AG09319 (cell line): Measurements from ENCODE around the gene CEP112.

ENCODE experiments used
- DNase-seq: peaks from one replicate; pipeline ENCODE4 v3.0.0-alpha.2; 2010; ENCODE audit warnings: low read depth; ENCODE audit errors: extremely low read depth
- CTCF ChIP-seq: IDR thresholded peaks from 2 replicates; pipeline ENCODE4 v1.5.1; 2011; ENCODE audit warnings: low read depth, mild to moderate bottlenecking, inconsistent platforms, low read length, moderate library complexity

CEP112 gene

GRCh38 chr17:65865715-65866425 lies 326.1 kb downstream of the CEP112 start:
- TF ChIP-seq CTCF: no peak
- DNase-seq: no peak

- DNase-seq: no peak
- TF ChIP-seq CTCF: no peak
Measured at GRCh38 chr17:65864394-65864793, 327.5 kb downstream of the CEP112 start.

GRCh38 chr17:65857718-65858117 lies 334.2 kb downstream of the CEP112 start:
- DNase-seq: no peak

GRCh38 chr17:65856865-65857264 lies 335.1 kb downstream of the CEP112 start:
- no peak for DNase-seq
- TF ChIP-seq CTCF: no peak

More at GRCh38 chr17:65857718-65858117, 334.2 kb downstream of the CEP112 start:
- no peak for TF ChIP-seq CTCF

- no peak for DNase-seq
Measured at GRCh38 chr17:65855675-65856074, 336.3 kb downstream of the CEP112 start.

GRCh38 chr17:65855245-65855644 lies 336.7 kb downstream of the CEP112 start:
- DNase-seq: no peak
- TF ChIP-seq CTCF: no peak

More at GRCh38 chr17:65855675-65856074, 336.3 kb downstream of the CEP112 start:
- TF ChIP-seq CTCF: no peak

GRCh38 chr17:65853816-65854215 lies 338.1 kb downstream of the CEP112 start:
- TF ChIP-seq CTCF: no peak

More at GRCh38 chr17:65853816-65854215, 338.1 kb downstream of the CEP112 start:
- no peak for DNase-seq
